Bronchial epithelial cell (primary cell): ENCODE data around the gene NRDC. TPM values are rescaled to one million over a fixed set of nuclear protein-coding genes. Genes with fewer than 3 reads are reported as not detected.

ENCODE experiments used
- DNase-seq: peaks from one replicate; pipeline ENCODE4 v3.0.0-alpha.2; 2010; ENCODE audit warnings: low read depth
- FAIRE-seq: peaks from 2 replicates; lab custom pipeline; 2011; peaks lifted over from hg19 to GRCh38; lab: Jason Lieb, UNC
- H3K27me3 ChIP-seq: 2 replicates; pipeline ENCODE4 v1.5.1; 2011; ENCODE audit warnings: low read length; ENCODE audit not compliant: control insufficient read depth, insufficient read depth
- H3K36me3 ChIP-seq: 2 replicates; pipeline ENCODE4 v1.5.1; 2011; ENCODE audit warnings: low read length; ENCODE audit not compliant: control insufficient read depth, insufficient read depth
- H3K4me3 ChIP-seq: 2 replicates; pipeline ENCODE4 v1.5.1; 2011; ENCODE audit warnings: mild to moderate bottlenecking, low read depth, low read length, control low read depth
- CTCF ChIP-seq: IDR thresholded peaks from 2 replicates; pipeline ENCODE4 v1.5.1; 2011; ENCODE audit warnings: mild to moderate bottlenecking, moderate library complexity, low read length, control low read depth, inconsistent platforms; ENCODE audit not compliant: insufficient read depth, severe bottlenecking
- total RNA-seq: library from RNA; depleted of rRNA; stranded (reverse); fragments of >200 nt; gene quantifications from 2 replicates; pipeline ENCODE4 v1.2.1, GENCODE V29; 2014

Gene NRDC
- total RNA-seq, 1 donor from 2014 or later, result 67.4 TPM

GRCh38 chr1:51749151-51749550 is 129.4 kb downstream of the NRDC start:
- Histone ChIP-seq H3K27me3 (no peaks in the 10 kb centered on the region), H3K36me3 (peaks cover 7% of the 10 kb centered on the region), H3K4me3 (no peak overlapping the region)
- no peak for TF ChIP-seq CTCF
- DNase-seq (no peak), FAIRE-seq (no peak)

- no peak overlapping the region for H3K4me3 ChIP-seq
- no peak for TF ChIP-seq CTCF
- no peaks in the 10 kb centered on the region for H3K27me3 ChIP-seq
- DNase-seq, result no peak
- no peaks in the 10 kb centered on the region for H3K36me3 ChIP-seq
- no peak for FAIRE-seq
These were observed 133.3 kb downstream of the NRDC start for GRCh38 chr1:51745304-51745570.

GRCh38 chr1:51744506-51745303 is 133.8 kb downstream of the NRDC start:
- Histone ChIP-seq H3K4me3 (no peak overlapping the region), H3K27me3 (no peaks in the 10 kb centered on the region), H3K36me3 (no peaks in the 10 kb centered on the region)
- DNase-seq (no peak), FAIRE-seq (no peak)
- no peak for TF ChIP-seq CTCF

- TF ChIP-seq CTCF, result no peak
- DNase-seq (no peak), FAIRE-seq (no peak)
- Histone ChIP-seq H3K27me3 (no peaks in the 10 kb centered on the region), H3K36me3 (no peaks in the 10 kb centered on the region), H3K4me3 (no peak overlapping the region)
These were observed 137.3 kb downstream of the NRDC start for GRCh38 chr1:51741121-51741681.

GRCh38 chr1:51740652-51741051 is 137.9 kb downstream of the NRDC start:
- Histone ChIP-seq H3K27me3 (no peaks in the 10 kb centered on the region), H3K36me3 (no peaks in the 10 kb centered on the region), H3K4me3 (no peak overlapping the region)
- TF ChIP-seq CTCF, result no peak
- DNase-seq (no peak), FAIRE-seq (no peak)

Other genes starting within 250 kb of the NRDC start
- 2.2 and 3.4 TPM in 2 replicates for gene RAB3B, start 112.0 kb upstream of the NRDC start, total RNA-seq
- 5.6 and 10.0 TPM in 2 replicates for gene KTI12, start 155.1 kb upstream of the NRDC start, total RNA-seq
- 35.5 and 54.8 TPM in 2 replicates for gene TXNDC12, start 176.5 kb upstream of the NRDC start, total RNA-seq
- 51.9 and 58.5 TPM in 2 replicates for gene BTF3L4, start 177.6 kb upstream of the NRDC start, total RNA-seq